ENCODE results near the gene CEBPZ. TPM values are rescaled to one million over a fixed set of nuclear protein-coding genes. Genes with fewer than 3 reads are reported as not detected.

CEBPZ gene
- total and polyA plus RNA-seq, 2 of the 13 experiments (the other 11 are each of a cell fraction or from before 2014, with no cell fraction given): 14.4 to 117 TPM

- Histone ChIP-seq H3K4me1 (ENCODE audit: insufficient read depth, low read length) (no peaks in the 10 kb centered on the region), H3K4me3 (replicated peaks in 1 of 3; ENCODE audit: insufficient read depth in 1 of 3, low read depth in 2 of 3, low read length in 3 of 3) (no peak overlapping the region), H3K4me2 (ENCODE audit: low read depth, low read length) (no peak overlapping the region), H3K36me3 (replicated peaks in 1 of 2; ENCODE audit: control insufficient read depth in 1 of 2, insufficient read depth in 2 of 2, low read length in 2 of 2) (peaks cover 13 to 84% of the 10 kb centered on the region in 2 experiments), H3K27me3 (ENCODE audit: control insufficient read depth in 1 of 2, insufficient read depth in 2 of 2, low read length in 2 of 2) (no peaks in the 10 kb centered on the region), H3K79me2 (ENCODE audit: insufficient read depth, low read length) (no peaks in the 10 kb centered on the region), H3K27ac (ENCODE audit: extremely low read length, insufficient read depth, low read length) (no peak overlapping the region), H2AFZ (ENCODE audit: low read length) (no peak overlapping the region), H3K9me3 (ENCODE audit: low read length) (no peaks in the 10 kb centered on the region), H3K9ac (ENCODE audit: insufficient read depth, low read depth, low read length) (no peak overlapping the region), H4K20me1 (ENCODE audit: insufficient read depth, low read length) (no peaks in the 10 kb centered on the region)
- BruUV-seq (replicated peaks): no TSS peak
- POLR2A ChIA-PET: interaction anchor here (1.8 kb wide), 1 partner anchor 13 kb away, joined by 6 read pairs; the partner anchor contains the start of genes CEBPZ and NDUFAF7
- intact Hi-C loops (cut with micrococcal nuclease; ENCODE audit: unreplicated experiment): no loop called here
- WGBS (ENCODE audit: low lambda C conversion rate): 99% methylated on average over 3 of the region's 3 CpGs
- no peak for FAIRE-seq
- DNase-seq (ENCODE audit: low spot score): no peak
- in situ Hi-C loops (cut with HindIII; ENCODE audit: extremely low pct_ligation_motif_present, low pct_unique_long_range_greater_than_20kb): no loop called here
- no peak for ATAC-seq
- CTCF ChIA-PET (ENCODE audit: low intra/inter-chr PET ratio, low total read pairs): no interaction called here
- TF ChIP-seq RELA (CRISPR knock-in tag; IDR thresholded peaks at IDR 0.05) (no peak), CBFB (CRISPR knock-in tag; IDR thresholded peaks at IDR 0.05) (no peak), ATF3 (CRISPR knock-in tag; IDR thresholded peaks at IDR 0.05) (no peak), TOPORS (CRISPR knock-in tag; IDR thresholded peaks at IDR 0.05) (no peak), ZMYM3 (CRISPR knock-in tag; IDR thresholded peaks at IDR 0.05) (no peak), ZNF562 (CRISPR knock-in tag; IDR thresholded peaks at IDR 0.05; ENCODE audit: borderline replicate concordance) (no peak), FOXO4 (CRISPR knock-in tag; conservative IDR thresholded peaks at IDR 0.05) (no peak), ARNTL (CRISPR knock-in tag; IDR thresholded peaks at IDR 0.05) (no peak), LRRFIP1 (CRISPR knock-in tag; conservative IDR thresholded peaks at IDR 0.05) (no peak), MED13 (CRISPR knock-in tag; IDR thresholded peaks at IDR 0.05) (no peak), ZBTB40 (IDR thresholded peaks at IDR 0.05) (no peak), ZBTB40 (CRISPR knock-in tag; IDR thresholded peaks at IDR 0.05) (no peak), ZFYVE20 (CRISPR knock-in tag; IDR thresholded peaks at IDR 0.05; ENCODE audit: borderline replicate concordance, low read depth) (no peak)
These were observed 13.4 kb upstream of the CEBPZ start for GRCh38 chr2:37244755-37245154.
